ENCODE data around the gene ZNF865.

ZNF865 gene

DNA sequence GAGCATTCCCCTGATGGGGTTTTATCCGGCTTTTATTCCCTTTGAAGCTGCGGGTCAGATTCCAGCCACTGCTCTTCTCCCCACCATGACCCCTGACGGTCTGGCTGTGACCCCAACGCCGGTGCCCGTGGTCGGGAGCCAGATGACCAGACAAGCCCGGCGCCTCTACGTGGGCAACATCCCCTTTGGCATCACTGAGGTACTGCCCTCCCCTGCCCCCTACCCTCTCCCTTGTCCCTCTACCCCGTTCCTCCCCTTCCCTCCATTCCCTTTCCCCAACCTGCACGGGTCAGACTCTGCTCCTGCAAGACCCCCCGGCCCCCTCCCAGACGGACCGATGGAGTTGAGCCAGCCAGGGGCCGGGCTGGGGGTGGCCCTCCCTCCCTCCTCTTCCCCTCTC, 55.5 kb downstream of the ZNF865 start:
- Histone ChIP-seq H3K79me2 (ENCODE audit: insufficient read depth, low read length) (peaks cover 98% of the 10 kb centered on the region), H3K4me3 (ENCODE audit: low read depth in 1 of 2, low read length in 2 of 2) (no peak overlapping the region), H3K27me3 (ENCODE audit: insufficient read depth, low read length, poor library complexity) (no peaks in the 10 kb centered on the region), H3K4me2 (ENCODE audit: insufficient read depth, low read length) (no peak overlapping the region), H3K27ac (ENCODE audit: low read length) (no peak overlapping the region), H3K36me3 (ENCODE audit: insufficient read depth, low read length) (peaks cover 98% of the 10 kb centered on the region), H4K20me1 (ENCODE audit: insufficient read depth, low read length) (peaks cover 98% of the 10 kb centered on the region), H2AFZ (ENCODE audit: low read depth, low read length) (no peak overlapping the region), H3K9me3 (ENCODE audit: insufficient read depth, low read length, severe bottlenecking) (no peaks in the 10 kb centered on the region), H3K9ac (ENCODE audit: low read depth, low read length) (no peak overlapping the region), H3K4me1 (ENCODE audit: insufficient read depth, low read length) (peaks cover 37% of the 10 kb centered on the region)
- DNase-seq, result no peak
- TF ChIP-seq, protein P1, sequence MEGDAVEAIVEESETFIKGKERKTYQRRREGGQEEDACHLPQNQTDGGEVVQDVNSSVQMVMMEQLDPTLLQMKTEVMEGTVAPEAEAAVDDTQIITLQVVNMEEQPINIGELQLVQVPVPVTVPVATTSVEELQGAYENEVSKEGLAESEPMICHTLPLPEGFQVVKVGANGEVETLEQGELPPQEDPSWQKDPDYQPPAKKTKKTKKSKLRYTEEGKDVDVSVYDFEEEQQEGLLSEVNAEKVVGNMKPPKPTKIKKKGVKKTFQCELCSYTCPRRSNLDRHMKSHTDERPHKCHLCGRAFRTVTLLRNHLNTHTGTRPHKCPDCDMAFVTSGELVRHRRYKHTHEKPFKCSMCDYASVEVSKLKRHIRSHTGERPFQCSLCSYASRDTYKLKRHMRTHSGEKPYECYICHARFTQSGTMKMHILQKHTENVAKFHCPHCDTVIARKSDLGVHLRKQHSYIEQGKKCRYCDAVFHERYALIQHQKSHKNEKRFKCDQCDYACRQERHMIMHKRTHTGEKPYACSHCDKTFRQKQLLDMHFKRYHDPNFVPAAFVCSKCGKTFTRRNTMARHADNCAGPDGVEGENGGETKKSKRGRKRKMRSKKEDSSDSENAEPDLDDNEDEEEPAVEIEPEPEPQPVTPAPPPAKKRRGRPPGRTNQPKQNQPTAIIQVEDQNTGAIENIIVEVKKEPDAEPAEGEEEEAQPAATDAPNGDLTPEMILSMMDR (IDR thresholded peaks at IDR 0.05; ENCODE audit: borderline replicate concordance, extremely low read depth, low read length, poor library complexity, severe bottlenecking), result no peak
- TF ChIP-seq EZH2 (IDR thresholded peaks at IDR 0.05; ENCODE audit: borderline replicate concordance, low read depth, low read length, severe bottlenecking), result no peak
- ATAC-seq (ENCODE audit: insufficient read depth, low read depth), result no peak

DNA sequence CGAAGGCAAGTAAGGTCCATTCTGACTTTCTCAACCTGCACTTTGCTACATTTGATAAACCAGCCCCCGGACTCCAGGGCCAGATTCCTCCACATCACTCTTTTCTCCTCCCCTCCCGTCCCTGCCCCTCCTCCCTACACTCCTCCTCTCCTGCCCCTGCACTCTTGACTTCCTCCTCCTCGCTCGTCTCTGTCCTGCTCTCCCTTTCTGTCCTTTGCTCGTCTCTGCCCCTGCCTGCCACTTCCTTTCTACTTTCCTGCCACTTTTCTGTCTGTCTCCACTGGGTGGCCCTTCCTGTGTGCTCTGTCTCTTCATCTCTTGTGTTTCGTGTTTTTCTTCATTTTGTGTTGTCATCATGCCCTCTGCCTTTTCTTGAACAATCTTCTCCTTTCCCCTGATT, 56.4 kb downstream of the ZNF865 start:
- Histone ChIP-seq H3K27ac (ENCODE audit: low read length) (no peak overlapping the region), H3K27me3 (ENCODE audit: insufficient read depth, low read length, poor library complexity) (no peaks in the 10 kb centered on the region), H3K4me2 (ENCODE audit: insufficient read depth, low read length) (no peak overlapping the region), H3K9me3 (ENCODE audit: insufficient read depth, low read length, severe bottlenecking) (no peaks in the 10 kb centered on the region), H3K36me3 (ENCODE audit: insufficient read depth, low read length) (peaks cover 99% of the 10 kb centered on the region), H3K79me2 (ENCODE audit: insufficient read depth, low read length) (peaks cover 98% of the 10 kb centered on the region), H3K4me1 (ENCODE audit: insufficient read depth, low read length) (peaks cover 29% of the 10 kb centered on the region), H3K4me3 (ENCODE audit: low read depth in 1 of 2, low read length in 2 of 2) (no peak overlapping the region), H3K9ac (ENCODE audit: low read depth, low read length) (no peak overlapping the region), H4K20me1 (ENCODE audit: insufficient read depth, low read length) (peaks cover 98% of the 10 kb centered on the region), H2AFZ (ENCODE audit: low read depth, low read length) (no peak overlapping the region)
- ATAC-seq (ENCODE audit: insufficient read depth, low read depth) (no peak), DNase-seq (no peak)
- TF ChIP-seq EZH2 (IDR thresholded peaks at IDR 0.05; ENCODE audit: borderline replicate concordance, low read depth, low read length, severe bottlenecking), result no peak
- TF ChIP-seq, protein P1 (IDR thresholded peaks at IDR 0.05; ENCODE audit: borderline replicate concordance, extremely low read depth, low read length, poor library complexity, severe bottlenecking), result no peak

DNA sequence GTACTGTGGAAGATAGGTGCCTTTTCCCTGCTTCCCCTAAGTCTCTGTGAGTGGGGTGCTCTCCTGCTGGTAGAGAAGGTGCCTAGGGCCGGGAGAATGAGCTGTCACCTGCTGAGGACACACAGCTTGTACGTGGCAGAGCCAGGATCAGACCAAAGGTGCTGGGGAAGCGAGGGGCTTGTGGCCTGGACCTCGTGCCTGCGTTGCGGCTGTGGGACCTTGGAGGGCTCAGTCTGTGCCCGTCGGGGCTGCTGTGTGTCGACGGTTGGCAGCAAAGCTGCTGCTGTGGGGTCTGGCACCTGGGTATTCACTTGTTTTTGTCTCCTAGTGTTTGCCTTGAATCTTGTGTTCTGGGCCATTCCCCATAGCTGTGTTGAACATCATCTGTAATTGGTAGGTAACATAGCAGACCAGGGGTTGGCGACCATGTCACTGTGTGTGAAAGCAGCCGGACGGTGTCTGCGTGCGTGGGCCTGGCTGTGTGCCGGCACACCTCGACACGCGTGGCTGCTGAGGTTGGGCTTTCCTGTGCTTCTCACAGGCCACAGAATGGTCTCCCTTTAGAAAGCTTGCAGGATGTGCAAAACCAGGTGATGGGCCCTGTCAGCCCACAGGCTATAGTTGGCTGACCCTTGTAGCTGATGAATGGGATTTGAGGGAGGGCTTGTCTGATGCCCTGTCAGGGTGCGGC, 58.5 kb downstream of the ZNF865 start:
- Histone ChIP-seq H3K36me3 (ENCODE audit: insufficient read depth, low read length) (peaks cover 99% of the 10 kb centered on the region), H3K9ac (ENCODE audit: low read depth, low read length) (no peak overlapping the region)

More for the DNA sequence above, 58.5 kb downstream of the ZNF865 start:
- Histone ChIP-seq H3K4me2 (ENCODE audit: insufficient read depth, low read length) (no peak overlapping the region), H3K27me3 (ENCODE audit: insufficient read depth, low read length, poor library complexity) (no peaks in the 10 kb centered on the region), H4K20me1 (ENCODE audit: insufficient read depth, low read length) (peaks cover 98% of the 10 kb centered on the region), H2AFZ (ENCODE audit: low read depth, low read length) (no peak overlapping the region), H3K9me3 (ENCODE audit: insufficient read depth, low read length, severe bottlenecking) (no peaks in the 10 kb centered on the region), H3K27ac (ENCODE audit: low read length) (no peak overlapping the region), H3K4me1 (ENCODE audit: insufficient read depth, low read length) (peaks cover 8% of the 10 kb centered on the region; the same call in 1 of the 2 replicates), H3K4me3 (ENCODE audit: low read depth in 1 of 2, low read length in 2 of 2) (no peak overlapping the region), H3K79me2 (ENCODE audit: insufficient read depth, low read length) (peaks cover 98% of the 10 kb centered on the region)
- TF ChIP-seq, protein P1 (IDR thresholded peaks at IDR 0.05; ENCODE audit: borderline replicate concordance, extremely low read depth, low read length, poor library complexity, severe bottlenecking), result no peak
- no peak for TF ChIP-seq EZH2 (IDR thresholded peaks at IDR 0.05; ENCODE audit: borderline replicate concordance, low read depth, low read length, severe bottlenecking)
- DNase-seq, result no peak
- ATAC-seq (ENCODE audit: insufficient read depth, low read depth), result no peak
